NCI-H1105 treated with DMSO at 0.1 percent for 48 hours (cell line): Measurements from ENCODE around the gene ARHGEF1.

ENCODE experiments used
- DNase-seq: peaks from one replicate; lab custom pipeline; 2025; lab: John Stamatoyannopoulos, UW

The ARHGEF1 gene

DNA sequence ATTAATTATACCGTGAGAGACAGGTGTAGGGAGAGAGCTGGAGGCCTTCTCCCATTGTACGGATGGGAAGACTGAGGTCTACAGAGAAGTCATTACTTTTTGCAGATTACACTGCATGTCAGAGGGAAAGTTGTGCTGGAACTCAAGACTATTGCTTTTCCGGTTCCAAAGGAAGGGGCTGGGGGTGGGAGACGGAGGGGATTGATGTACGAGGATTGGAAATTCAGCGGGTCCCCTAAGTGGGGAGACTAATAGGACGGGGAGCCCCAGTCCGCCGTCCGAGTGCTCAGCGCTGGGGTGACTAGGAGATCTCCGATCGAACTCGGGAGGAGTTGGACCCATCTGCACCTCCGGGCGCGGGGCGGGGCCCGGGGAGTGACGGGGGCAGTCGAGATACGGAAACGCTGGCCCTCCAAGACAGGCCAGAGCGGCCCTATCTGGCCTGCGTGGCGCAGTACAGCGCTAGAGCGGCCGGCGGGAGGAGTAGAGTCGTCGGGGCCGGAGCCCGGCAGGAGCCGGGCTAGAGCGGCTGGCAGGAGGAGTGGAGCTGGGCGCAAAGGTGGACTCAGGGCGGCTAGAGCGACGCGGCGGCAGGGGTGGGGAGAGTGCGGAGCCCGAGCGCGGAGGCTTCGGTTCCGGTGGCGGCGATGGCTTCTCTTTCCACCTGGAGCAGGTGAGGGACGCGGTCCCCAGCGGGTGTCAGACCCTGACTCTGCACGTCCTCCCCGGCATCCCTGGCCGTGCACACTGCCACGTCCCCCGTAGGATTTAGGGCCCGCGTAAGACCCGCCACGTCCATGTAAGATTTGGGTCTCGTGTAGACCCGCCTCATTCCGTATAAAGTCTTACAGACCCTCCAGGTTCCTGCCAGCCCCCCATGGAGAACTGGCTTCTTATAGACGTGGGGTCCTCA is 1.1 kb downstream of the ARHGEF1 start:
- DNase-seq = peak; percentile 97

DNA sequence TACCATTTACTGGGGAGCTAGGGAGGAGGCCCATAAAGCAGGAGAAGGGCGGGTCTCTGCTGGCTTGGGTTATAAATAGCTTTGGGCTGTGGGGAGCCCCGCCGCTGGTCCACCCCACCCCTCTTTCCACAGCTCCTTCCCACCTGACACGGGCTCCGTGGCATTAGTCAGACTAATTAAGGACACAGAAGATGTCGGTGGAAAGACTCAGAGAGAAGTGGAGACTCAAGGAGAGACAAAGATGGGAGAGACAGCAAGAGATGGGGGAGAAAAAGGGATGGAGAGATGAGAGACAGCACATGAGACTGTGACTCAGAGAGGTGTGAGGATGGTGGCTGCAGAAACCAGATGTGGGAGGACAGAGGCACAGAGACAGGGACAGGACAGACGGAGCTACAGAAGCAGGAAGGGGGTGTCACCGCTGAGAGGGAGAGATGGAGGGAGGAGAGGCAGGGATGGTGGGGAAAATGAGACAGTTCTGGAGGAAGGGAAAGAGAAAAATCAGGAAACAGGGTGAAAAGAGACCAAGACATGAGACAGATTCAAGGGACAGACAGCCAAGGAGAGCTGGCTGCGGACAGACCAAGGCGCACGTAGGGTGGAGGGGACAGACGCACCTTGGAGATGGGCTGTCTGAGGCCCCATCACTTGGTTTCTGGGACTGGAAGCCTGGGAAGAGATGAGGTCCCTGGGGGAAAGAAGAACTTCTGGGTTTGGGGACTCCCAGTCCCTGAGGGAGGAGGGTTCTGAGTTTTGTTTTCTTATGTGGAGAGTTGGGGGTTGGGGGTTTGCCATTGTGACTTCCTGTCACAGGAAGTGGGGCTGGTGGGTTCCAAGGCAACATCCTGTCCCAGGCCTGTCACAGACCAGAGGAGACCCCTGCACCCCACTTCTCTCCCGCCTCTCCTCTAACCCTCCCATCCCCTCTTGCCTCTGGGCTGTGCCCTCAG is 4.1 kb downstream of the ARHGEF1 start:
- DNase-seq = no peak

DNA sequence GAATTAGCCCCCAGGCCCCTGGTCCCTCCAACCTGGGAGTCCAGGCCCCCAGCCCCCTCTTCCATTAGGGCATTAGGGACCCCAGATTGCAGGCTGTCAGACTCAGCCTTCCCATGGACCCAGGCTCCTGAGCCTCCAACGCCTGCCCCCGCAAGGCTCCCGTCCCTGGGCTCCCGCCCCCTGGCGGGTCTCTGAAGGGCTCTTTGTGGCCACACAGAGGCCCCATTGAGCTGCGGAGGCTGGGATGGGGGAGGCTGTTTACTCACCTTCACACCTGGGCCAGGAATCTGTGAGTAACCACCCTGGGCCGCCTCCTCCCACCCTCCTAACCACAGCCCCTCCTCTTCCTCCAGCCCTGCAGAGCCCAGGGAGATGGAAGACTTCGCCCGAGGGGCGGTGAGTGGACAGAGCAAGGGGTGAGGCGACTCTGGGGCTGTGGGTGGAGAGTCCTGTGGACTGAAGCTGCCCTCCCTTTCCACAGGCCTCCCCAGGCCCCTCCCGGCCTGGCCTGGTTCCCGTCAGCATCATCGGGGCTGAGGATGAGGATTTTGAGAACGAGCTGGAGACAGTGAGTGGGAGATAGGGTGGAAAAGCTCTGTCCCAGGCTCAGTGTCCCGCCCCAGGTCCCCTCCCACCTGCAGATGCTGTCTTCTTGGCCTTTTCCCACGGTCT is 4.9 kb downstream of the ARHGEF1 start:
- DNase-seq = no peak

DNA sequence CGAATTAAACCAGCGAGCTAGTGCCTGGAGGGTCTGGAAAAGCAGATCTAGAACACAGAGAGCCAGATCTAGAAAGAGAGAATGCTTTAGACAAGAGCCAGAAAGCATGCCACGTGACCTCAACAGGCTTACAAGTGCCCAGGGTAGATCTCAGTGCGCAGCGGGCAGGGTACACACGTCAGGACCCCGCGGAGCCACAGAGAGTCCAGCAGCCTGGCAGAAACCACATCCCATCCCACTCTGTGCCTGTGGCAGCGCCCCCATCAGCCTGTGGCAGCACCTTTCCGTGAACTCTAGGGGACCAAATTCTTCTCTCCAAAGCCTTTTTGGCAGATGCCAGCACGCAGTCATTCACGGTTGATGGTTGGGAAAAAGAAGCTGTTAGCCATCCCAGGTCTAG is 5.9 kb downstream of the ARHGEF1 start:
- DNase-seq = no peak

DNA sequence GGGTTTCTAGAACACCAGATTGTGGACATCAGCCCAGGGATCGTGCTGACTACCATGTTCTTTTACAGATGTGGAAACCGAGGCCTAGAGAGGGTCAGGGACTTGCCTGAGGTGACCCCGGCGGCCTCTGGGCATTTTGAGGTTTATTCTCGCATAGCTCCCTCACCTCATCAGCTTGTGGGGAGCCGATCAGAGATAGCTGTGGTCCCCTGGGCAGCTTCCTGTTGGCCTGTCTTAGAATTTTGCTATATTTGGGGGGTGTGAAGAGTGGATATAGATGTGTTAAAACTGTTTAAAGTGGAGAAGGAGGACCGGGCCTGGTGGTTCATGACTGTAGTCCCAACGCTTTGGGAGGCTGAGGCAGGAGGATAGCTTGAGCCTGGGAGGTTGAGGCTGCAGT is 6.9 kb downstream of the ARHGEF1 start:
- no peak for DNase-seq

DNA sequence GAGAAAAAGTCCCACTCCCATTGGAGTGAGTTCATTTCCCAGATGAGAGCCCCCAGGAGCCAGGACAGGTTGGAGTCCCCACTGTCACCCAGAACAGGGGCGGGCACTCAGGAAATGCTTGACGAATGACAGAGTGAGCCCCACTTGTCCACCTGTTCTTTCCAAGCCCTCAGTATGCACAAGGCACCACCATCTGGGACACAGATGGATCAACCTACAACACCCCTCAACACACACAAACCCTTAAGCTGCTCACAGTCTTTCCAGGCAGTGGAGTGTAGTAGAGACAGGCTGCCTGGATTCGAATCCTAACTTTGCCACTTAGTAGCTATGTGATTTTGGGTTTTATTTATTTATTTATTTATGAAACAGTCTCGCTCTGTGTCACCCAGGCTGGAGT is 8.0 kb downstream of the ARHGEF1 start:
- DNase-seq = no peak

DNA sequence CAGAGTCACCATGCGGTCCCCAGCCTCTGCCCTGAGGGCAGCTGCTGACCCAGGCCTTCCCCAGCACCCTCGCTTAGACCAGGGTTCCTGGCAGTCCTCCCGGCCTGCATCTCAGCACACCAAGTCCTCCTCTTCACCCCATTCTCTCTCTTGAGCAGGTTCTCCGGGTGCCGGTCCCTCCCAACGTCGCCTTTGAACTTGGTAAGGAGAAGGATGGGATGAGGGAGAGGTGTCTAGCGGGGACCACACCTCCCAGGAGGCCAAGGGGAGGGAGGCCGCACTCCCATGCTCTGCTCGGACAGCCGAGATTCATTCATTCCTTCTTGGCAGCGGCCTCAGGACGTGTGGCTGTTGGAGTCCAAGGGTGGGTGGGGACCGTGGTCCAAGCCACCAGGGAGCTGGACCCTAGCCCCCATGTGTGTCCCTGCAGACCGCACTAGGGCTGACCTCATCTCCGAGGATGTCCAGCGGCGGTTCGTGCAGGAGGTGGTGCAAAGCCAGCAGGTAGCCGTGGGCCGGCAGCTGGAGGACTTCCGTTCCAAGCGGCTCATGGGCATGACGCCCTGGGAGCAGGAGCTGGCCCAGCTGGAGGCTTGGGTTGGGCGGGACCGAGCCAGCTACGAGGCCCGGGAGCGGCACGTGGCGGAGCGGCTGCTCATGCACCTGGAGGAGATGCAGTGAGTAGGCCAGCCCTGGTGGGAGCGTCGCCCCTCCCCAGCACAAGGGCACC is 9.4 kb downstream of the ARHGEF1 start:
- DNase-seq = no peak

DNA sequence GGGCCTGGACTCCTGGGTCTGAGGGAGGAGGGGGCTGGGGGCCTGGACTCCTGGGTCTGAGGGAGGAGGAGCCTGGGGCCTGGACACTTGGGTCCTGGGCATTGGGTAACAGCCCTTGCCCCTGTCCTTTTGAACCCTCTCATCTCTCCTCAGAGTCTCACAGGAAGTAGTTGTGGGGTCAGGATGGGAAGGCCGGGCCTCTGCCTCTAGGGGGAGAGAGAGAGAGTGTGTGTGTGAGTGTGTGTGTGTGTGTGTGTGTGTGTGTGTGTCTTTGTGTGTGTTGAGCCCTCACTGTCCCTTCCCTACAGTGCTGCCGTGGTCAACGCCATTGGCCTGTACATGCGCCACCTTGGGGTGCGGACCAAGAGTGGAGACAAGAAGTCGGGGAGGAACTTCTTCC is 10.9 kb downstream of the ARHGEF1 start:
- no peak for DNase-seq

DNA sequence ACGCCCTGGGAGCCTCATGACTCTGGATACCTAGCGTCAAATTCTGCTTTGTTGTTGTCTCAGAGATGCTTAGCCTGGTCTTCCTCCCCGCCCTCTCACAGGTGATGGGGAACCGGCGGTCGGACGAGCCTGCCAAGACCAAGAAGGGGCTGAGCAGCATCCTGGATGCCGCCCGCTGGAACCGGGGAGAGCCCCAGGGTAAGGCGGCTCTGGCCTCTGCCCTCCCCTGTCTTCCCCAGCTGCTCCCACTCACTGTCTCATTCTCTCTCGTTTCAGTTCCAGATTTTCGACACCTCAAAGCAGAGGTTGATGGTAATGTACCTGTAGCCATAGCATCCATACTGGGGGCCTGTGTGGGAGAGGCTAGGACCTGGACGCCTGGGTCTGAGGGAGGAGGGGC is 11.4 kb downstream of the ARHGEF1 start:
- no peak for DNase-seq

DNA sequence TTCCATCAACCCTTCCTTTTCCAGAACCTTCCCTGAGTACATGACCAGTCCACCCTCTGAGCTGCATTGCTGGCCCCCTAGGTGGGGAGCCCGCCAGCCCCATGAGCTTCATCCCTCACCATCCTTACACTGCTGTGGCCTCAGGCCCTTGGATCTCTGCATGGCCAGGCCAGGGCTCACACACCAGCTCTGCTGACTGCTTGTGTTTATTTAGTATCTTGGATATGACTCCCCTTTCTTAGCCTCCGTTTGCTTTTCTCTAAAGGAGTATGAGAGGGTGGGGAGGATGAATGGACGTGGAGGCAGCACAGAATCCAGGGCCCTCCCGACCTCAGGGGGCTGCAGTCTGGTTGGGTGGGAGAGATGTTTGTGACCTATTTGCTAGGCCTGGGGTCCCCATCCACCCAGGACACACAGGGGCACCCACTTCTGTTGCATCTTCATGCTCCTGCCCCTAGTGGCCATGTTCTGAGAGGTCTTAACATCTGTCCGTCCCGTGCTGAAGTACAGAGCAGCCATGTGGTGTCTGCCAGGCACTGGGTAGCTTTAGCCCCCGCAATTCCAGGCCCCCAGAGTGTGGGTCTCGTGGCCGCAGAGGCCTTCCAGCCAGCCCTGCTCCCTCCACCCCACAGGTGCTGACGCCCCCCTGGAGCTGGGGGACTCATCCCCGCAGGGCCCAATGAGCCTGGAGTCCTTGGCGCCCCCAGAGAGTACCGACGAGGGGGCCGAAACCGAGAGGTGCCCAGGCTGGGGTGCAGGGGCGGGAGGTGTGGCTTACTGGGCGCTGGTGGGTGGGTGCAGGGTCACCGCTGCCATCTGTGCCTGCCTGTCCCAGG is 13.0 kb downstream of the ARHGEF1 start:
- no peak for DNase-seq

DNA sequence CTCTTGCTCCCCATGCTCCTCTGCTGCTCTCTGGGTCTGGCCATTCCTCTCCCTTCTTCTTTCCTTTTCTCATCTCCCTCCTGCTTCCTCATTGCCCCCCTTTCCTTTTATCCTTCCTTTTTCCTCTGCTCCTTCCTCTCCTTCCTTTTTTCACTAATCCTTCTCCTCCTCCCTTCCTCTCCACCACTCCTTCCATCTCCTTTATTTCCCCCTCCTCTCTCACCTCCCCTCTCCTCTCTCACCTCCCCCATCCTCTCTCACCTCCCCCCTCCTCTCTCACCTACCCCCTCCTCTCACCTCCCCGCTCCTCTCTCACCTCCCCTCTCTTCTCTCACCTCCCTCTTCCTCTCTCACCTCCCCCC is 13.6 kb downstream of the ARHGEF1 start:
- no peak for DNase-seq

DNA sequence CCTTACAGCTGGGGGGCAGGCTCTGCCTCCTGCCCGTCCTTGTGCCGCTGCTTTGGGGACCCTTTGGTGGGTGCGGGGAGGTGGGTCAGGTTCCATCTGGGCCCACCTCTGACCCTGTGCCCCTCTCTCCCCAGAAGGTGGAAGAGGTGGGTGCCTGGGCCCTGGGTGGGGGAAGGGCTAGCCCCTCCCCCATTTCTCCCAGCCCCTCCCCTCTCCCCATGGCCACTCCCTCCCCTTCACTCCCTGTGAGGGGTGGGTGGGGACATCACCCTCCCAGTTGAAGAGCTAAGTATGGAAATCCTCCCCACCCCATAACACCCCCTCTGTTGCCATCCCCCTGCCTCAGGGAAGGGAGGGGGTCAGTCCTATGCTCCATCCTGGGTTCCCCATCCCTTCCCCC is 14.2 kb downstream of the ARHGEF1 start:
- DNase-seq = no peak

DNA sequence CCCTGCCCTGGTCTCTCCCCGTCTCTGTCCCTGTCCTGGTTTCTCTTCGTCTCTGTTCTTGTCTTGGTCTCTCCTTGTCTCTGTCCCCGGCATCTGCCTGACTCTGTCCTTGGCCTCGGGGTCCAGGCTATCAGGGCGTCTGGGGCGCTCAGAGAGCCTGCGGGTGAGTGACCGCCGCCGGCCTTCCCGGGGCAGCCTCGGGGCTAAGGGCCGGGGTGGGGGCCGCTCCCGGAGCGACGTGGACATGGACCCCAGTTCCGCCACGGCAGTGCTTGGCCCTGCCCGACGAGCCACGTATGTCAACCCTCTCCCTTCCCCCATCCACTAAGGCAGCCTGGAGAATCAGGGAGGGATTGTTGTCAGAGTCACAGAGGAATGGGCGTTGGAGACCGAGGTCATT is 14.8 kb downstream of the ARHGEF1 start:
- no peak for DNase-seq

DNA sequence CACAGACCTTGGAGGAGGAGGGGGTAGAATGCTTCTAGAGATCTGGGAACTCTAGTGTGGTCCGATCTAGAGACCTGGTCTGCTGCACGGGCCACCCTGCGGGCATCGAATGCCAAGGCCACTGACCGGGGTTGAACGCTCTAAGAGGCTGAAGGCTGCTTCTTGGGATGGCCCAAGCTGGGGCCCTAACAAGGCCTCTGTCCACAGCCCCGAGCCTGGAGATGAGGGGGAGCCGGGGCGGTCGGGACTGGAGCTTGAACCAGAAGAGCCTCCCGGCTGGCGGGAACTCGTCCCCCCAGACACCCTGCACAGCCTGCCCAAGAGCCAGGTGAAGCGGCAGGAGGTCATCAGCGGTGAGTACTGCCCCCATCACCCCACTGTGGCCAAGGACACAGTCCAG is 15.3 kb downstream of the ARHGEF1 start:
- DNase-seq = no peak

DNA sequence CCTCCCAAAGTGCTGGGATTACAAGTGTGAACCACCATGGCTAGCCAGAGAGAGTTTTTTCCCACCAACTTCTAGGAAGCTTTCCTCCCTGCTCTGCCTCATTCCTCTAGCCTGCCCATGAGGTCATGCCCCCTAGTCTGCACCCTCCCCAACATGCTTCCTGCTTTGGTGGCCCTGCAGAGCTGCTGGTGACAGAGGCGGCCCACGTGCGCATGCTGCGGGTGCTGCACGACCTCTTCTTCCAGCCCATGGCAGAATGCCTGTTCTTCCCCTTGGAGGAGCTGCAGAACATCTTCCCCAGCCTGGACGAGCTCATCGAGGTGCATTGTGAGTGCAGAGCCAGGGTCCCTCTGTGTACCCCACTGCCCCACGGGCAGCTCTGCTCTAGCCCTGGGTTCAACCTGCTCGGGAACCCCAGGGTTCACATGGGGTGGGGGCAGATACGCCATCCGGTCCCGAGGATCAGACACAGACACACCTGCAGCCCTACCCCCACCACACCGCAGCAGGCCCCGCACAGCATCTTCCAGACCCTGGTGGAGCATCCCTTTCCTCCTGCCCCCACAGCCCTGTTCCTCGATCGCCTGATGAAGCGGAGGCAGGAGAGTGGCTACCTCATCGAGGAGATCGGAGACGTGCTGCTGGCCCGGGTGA is 18.9 kb downstream of the ARHGEF1 start:
- DNase-seq = no peak

DNA sequence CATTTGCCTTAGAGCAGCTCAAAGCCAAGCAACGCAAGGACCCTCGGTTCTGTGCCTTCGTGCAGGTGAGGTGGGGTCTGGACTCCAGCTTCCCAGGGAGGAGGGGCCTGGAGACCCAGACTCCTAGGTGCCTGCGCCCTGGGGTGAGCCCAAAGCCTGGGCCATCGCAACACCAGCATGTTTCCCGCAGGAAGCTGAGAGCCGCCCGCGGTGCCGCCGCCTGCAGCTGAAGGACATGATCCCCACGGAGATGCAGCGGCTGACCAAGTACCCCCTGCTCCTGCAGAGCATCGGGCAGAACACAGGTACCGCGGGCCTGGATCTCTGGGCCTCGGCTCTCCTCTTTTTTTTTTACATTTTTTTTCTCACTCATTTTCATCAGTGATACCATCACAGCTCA is 19.6 kb downstream of the ARHGEF1 start:
- no peak for DNase-seq

DNA sequence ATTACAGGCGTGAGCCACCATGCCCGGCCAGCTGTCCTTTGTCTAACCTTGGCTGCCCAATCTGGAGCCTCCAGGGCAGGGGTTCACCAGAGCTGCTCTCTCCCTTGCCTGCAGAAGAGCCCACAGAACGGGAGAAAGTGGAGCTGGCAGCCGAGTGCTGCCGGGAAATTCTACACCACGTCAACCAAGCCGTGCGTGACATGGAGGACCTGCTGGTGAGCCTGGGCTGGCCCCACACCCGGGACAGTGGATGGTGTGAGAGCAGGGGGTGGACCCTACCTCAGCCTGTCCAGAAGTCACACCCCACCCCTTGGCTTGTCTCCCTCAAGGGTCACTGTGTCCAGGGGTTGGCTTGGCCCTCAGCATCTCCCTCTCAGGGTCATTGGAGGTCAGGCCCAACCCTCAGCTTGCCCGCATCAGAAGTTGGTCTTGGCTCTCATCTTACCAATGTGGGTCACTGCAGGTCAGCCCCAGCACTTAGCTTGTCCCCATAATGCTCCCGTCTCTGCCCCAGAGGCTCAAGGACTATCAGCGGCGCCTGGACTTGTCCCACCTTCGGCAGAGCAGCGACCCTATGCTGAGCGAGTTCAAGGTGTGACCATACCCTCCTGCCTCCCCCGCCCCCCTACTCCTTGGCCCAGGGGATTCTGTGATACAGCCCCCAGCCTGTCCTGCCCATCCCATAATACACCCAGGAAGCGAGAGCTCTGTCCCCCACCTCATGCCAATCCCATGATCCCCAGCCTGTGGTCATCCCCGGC is 20.4 kb downstream of the ARHGEF1 start:
- no peak for DNase-seq

DNA sequence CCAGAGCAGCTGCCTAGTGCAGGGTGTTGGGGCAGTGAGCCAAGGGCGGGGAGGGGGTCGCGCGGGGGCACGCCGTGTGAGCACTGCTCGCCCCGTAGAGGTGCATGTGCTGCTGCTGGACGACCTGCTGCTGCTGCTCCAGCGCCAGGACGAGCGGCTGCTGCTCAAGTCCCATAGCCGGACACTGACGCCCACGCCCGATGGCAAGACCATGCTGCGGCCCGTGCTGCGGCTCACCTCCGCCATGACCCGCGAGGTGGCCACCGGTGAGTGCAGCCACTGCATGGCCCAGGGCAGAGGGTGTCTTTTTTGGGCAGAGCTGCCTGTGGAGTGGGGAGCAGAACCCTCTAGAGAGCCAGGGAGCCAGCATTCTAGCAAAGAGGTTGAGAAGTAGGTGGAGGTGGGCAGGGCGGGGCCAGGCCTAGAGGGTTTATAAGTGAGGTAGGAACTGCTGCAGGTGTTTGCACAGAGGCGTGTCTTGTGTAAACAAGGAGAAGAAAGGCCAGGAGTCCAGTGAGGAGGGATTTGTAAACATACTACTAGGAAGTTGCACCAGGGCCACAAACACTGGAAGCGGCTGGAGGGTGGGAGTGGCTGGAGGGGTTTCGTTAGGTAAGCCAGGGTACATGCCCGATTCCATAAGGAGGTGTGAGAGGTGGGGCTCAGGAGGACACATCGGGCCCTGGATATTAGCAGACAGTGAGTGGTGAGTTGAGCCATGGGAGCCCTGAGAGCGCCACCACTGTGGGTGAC is 21.3 kb downstream of the ARHGEF1 start:
- peak; percentile 89 for DNase-seq
